Kidney epithelial cell (primary cell): ENCODE measurements around the gene ZBTB46. TPM values are rescaled to one million over a fixed set of nuclear protein-coding genes. Genes with fewer than 3 reads are reported as not detected.

Experiments
- DNase-seq: peaks from one replicate; pipeline ENCODE4 v3.0.0-alpha.2; 2010; ENCODE audit warnings: low read depth
- H3K27me3 ChIP-seq: 2 replicates; pipeline ENCODE4 v1.6.0; 2011; ENCODE audit warnings: low read length; ENCODE audit not compliant: control insufficient read depth, insufficient read depth
- H3K36me3 ChIP-seq: 2 replicates; pipeline ENCODE4 v1.5.1; 2011; ENCODE audit warnings: low read length; ENCODE audit not compliant: control insufficient read depth, insufficient read depth
- H3K4me3 ChIP-seq: 2 replicates; pipeline ENCODE4 v1.5.1; 2011; ENCODE audit warnings: low read depth, mild to moderate bottlenecking, control low read depth, low read length
- total RNA-seq: library from RNA; depleted of rRNA; stranded (reverse); fragments of >200 nt; gene quantifications from 2 replicates; pipeline ENCODE4 v1.2.3, GENCODE V29; 2015
- TF ChIP-seq, protein P1 (sequence below): IDR thresholded peaks from 2 replicates; pipeline ENCODE4 v1.5.1; 2011; ENCODE audit warnings: mild to moderate bottlenecking, moderate library complexity, low read length, control low read depth, inconsistent platforms; ENCODE audit not compliant: insufficient read depth, poor library complexity, severe bottlenecking

Gene ZBTB46
- total RNA-seq, 1 donor from 2014 or later, result 7.8 TPM

DNA sequence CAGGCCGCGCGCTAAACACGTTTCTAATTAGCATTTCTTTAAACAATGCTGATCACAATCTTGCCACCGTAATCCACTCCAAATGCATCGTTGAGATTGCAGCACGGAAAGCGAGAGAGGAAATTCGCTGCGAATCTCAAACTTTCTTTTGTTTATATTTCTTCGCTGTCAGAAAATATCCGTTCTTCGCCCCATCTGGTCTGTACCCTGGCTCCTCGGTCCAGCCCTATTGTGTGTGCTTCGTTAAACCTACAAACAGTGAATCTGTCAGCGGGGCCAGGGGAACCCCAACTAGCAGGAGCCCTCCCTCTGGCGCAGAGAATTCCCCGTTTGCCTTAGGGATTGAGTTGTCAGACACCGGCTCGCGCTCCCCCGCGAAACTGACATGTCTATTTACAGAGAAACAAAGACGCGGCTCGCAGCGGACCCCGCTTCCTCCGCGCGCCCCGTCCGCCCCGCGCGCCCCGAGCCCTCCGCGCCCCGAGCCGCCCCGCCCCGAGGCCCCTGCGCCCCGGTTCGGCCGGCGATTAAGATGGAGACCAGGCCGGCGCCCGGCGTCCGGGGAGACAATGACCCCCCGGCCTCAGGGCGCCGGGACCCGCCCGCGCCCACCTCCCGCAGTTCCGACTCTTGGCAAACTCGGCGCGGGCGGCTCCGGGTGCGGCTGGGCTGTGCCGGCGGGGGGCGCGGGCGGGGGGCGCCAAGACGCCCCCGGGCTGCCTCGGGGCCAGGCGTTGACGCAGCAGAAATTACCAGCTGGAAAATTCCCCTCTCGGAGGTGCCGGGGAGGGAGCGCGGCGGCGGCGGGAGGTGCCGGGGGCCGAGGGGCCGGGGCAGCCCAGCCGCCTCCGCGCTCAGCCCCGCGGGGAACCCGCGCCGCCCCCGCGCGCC lies 874 bp downstream of the ZBTB46 start:
- TF ChIP-seq, protein P1, sequence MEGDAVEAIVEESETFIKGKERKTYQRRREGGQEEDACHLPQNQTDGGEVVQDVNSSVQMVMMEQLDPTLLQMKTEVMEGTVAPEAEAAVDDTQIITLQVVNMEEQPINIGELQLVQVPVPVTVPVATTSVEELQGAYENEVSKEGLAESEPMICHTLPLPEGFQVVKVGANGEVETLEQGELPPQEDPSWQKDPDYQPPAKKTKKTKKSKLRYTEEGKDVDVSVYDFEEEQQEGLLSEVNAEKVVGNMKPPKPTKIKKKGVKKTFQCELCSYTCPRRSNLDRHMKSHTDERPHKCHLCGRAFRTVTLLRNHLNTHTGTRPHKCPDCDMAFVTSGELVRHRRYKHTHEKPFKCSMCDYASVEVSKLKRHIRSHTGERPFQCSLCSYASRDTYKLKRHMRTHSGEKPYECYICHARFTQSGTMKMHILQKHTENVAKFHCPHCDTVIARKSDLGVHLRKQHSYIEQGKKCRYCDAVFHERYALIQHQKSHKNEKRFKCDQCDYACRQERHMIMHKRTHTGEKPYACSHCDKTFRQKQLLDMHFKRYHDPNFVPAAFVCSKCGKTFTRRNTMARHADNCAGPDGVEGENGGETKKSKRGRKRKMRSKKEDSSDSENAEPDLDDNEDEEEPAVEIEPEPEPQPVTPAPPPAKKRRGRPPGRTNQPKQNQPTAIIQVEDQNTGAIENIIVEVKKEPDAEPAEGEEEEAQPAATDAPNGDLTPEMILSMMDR, result no peak
- H3K36me3 ChIP-seq, result no peaks in the 10 kb centered on the region
- peak overlapping the region; percentile 32 for H3K4me3 ChIP-seq
- peaks cover 49% of the 10 kb centered on the region for H3K27me3 ChIP-seq
- no peak for DNase-seq

DNA sequence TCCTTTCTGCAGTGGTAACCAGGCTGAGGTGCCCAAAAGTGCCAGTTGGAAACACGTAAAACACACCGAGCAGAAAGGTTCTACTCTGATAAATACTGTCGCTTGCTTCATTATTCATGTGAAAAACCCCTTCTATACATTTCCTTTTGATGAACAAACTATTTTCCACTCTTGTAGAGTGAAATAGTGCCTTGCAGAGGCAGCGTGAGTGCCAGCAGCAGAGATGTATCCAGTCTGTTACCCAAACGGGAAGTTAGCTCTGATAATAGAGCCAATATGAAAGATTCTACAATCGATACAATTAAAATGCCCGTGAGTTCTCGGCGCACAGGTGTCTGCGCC lies 1.5 kb downstream of the ZBTB46 start:
- no peaks in the 10 kb centered on the region for H3K36me3 ChIP-seq
- TF ChIP-seq, protein P1, result no peak
- DNase-seq, result no peak
- peaks cover 48% of the 10 kb centered on the region for H3K27me3 ChIP-seq
- peak overlapping the region; percentile 32 for H3K4me3 ChIP-seq

GRCh38 chr20:63828951-63829350 lies 2.1 kb downstream of the ZBTB46 start:
- TF ChIP-seq, protein P1, result no peak
- Histone ChIP-seq H3K27me3 (peaks cover 48% of the 10 kb centered on the region), H3K36me3 (no peaks in the 10 kb centered on the region), H3K4me3 (no peak overlapping the region)
- DNase-seq, result no peak

DNA sequence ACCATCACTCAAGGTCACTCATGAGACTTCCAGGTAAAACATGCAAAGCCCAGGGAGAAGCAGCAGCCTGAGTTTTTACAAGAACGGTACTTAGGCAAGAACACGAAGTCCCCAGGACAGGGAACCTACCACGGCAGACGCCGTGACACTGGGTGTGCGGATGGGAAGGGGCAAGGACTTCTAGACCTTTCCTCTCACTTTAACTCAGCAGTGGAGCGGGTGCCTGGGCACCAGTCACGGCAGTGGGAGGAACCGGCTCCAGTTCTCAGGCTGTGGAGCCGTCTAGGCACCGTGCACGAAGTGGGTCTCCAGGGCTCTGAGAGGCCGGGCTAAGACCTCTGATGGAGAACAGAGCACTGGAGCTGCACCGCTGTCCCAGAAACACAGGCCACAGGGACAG lies 2.5 kb downstream of the ZBTB46 start:
- DNase-seq, result no peak
- TF ChIP-seq, protein P1, result no peak
- Histone ChIP-seq H3K4me3 (no peak overlapping the region), H3K27me3 (peaks cover 49% of the 10 kb centered on the region), H3K36me3 (no peaks in the 10 kb centered on the region)

GRCh38 chr20:63828124-63828523 lies 2.9 kb downstream of the ZBTB46 start:
- no peak for DNase-seq
- TF ChIP-seq, protein P1, result no peak

DNA sequence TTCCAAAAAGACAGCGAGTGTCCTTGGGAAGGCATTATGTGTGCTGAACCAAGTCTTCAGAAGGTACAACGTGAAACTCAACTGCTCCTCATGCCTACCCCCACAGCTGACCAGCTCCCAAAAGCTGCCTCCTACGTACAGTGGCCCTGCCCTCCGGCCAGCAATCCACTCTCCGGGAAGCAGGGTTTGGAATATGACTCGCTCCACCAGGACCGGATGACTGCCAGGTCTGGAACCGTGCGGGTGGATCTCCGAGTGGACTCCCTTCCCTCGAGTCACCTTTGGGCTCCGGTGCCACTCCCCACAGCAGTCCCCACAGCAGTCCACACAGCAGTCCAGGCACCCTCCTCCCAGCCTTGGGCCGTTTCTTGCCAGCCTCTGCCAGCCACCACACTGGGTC lies 4.3 kb downstream of the ZBTB46 start:
- TF ChIP-seq, protein P1, result no peak
- Histone ChIP-seq H3K36me3 (no peaks in the 10 kb centered on the region), H3K27me3 (peaks cover 44% of the 10 kb centered on the region), H3K4me3 (no peak overlapping the region)
- no peak for DNase-seq

More at GRCh38 chr20:63828124-63828523, 2.9 kb downstream of the ZBTB46 start:
- Histone ChIP-seq H3K4me3 (no peak overlapping the region), H3K27me3 (peaks cover 50% of the 10 kb centered on the region), H3K36me3 (no peaks in the 10 kb centered on the region)
